HepG2 (cell line): Measurements from ENCODE around the gene ST8SIA6. TPM values are rescaled to one million over a fixed set of nuclear protein-coding genes. Genes with fewer than 3 reads are reported as not detected.

Experiments
- ATAC-seq: fragments of 200-7000 bp; cut with Tn5 transposase; 3 replicates; pipeline ENCODE4 v1.9.1; 2020; ENCODE audit warnings: mild to moderate bottlenecking, moderate library complexity
- BruUV-seq: library from RNA; stranded (reverse); fragments of 400-500 nt; replicated peaks from 2 replicates; lab custom pipeline; 2021; lab: Mats Ljungman, UMichigan
- CTCF ChIA-PET: fragments of 300-600 bp; formaldehyde crosslinking; extraction: SDS; loops from one replicate; lab custom pipeline; 2021; ENCODE audit warnings: low total read pairs, inconsistent platforms, low intra/inter-chr PET ratio; lab: Yijun Ruan, JAX
- POLR2A ChIA-PET: fragments of 350-600 bp; sonication (Branson Sonifier 250); formaldehyde crosslinking; loops from one replicate; lab custom pipeline; 2020; ENCODE audit warnings: antibody characterized with exemption, inconsistent platforms; lab: Yijun Ruan, JAX
- DNase-seq: peaks from one replicate; pipeline ENCODE4 v3.0.0-alpha.2; 2015; ENCODE audit warnings: low spot score
- FAIRE-seq: peaks from 3 replicates; lab custom pipeline; 2011; peaks lifted over from hg19 to GRCh38; lab: Jason Lieb, UNC
- H2AFZ ChIP-seq: one replicate; pipeline ENCODE4 v1.6.1; 2011; ENCODE audit warnings: low read length, inconsistent platforms
- H3K27ac ChIP-seq: fragments of 300-600 bp; 3 replicates; pipeline ENCODE4 v1.8.0; 2011; ENCODE audit warnings: mixed run types, mild to moderate bottlenecking, mixed read lengths, low read length, inconsistent platforms; ENCODE audit not compliant: insufficient read depth; ENCODE audit errors: extremely low read length
- H3K27me3 ChIP-seq, 2 experiments: fragments of 200-600 bp in 1 of 2; 2 replicates in 1 of 2; 3 replicates in 1 of 2; pipeline versions ENCODE4 v1.6.0 to v1.8.0; 2011; ENCODE audit warnings: low read length in 2 of 2, mild to moderate bottlenecking in 2 of 2, moderate library complexity in 2 of 2, inconsistent platforms in 1 of 2; ENCODE audit not compliant: insufficient read depth in 2 of 2, control insufficient read depth in 1 of 2
- H3K36me3 ChIP-seq, 2 experiments: fragments of 200-600 bp in 1 of 2; replicated peaks in 1 of 2; 2 replicates in 1 of 2; 3 replicates in 1 of 2; pipeline versions ENCODE4 v1.5.1 to v1.8.0; 2011; ENCODE audit warnings: low read length in 2 of 2, inconsistent platforms in 1 of 2; ENCODE audit not compliant: insufficient read depth in 2 of 2, control insufficient read depth in 1 of 2
- H3K4me1 ChIP-seq: 2 replicates; pipeline ENCODE4 v1.5.1; 2012; ENCODE audit warnings: low read length, inconsistent platforms; ENCODE audit not compliant: insufficient read depth
- H3K4me2 ChIP-seq: 2 replicates; pipeline ENCODE4 v1.6.0; 2011; ENCODE audit warnings: low read depth, low read length, inconsistent platforms
- H3K4me3 ChIP-seq, 3 experiments: fragments of 200-600 bp in 1 of 3; sonication (generic), shearing (Covaris generic) in 1 of 3; replicated peaks in 1 of 3; 2 replicates each; pipeline ENCODE4 v1.5.1; 2011 to 2016; ENCODE audit warnings: low read length in 3 of 3, inconsistent platforms in 2 of 3, low read depth in 2 of 3, mild to moderate bottlenecking in 2 of 3, control low read depth in 1 of 3, mixed read lengths in 1 of 3; ENCODE audit not compliant: insufficient read depth in 1 of 3
- H3K79me2 ChIP-seq: one replicate; pipeline ENCODE4 v1.6.1; 2011; ENCODE audit warnings: low read length, inconsistent platforms; ENCODE audit not compliant: insufficient read depth
- H3K9ac ChIP-seq: 2 replicates; pipeline ENCODE4 v1.6.0; 2011; ENCODE audit warnings: mild to moderate bottlenecking, low read depth, low read length, inconsistent platforms; ENCODE audit not compliant: insufficient read depth
- H3K9me3 ChIP-seq: 2 replicates; pipeline ENCODE4 v1.5.1; 2012; ENCODE audit warnings: mild to moderate bottlenecking, low read length
- H4K20me1 ChIP-seq: 2 replicates; pipeline ENCODE4 v1.6.0; 2011; ENCODE audit warnings: inconsistent platforms, mild to moderate bottlenecking, low read length, moderate library complexity; ENCODE audit not compliant: insufficient read depth
- DMTF1 ChIP-seq: sonication (generic); formaldehyde crosslinking; IDR thresholded peaks from 2 replicates; pipeline ENCODE4 v1.4.0; 2020; ENCODE audit warnings: mild to moderate bottlenecking, missing genetic modification reagents
- DZIP1 ChIP-seq: sonication (generic); formaldehyde crosslinking; IDR thresholded peaks from 2 replicates; pipeline ENCODE4 v1.5.0; 2020; ENCODE audit warnings: mild to moderate bottlenecking, missing genetic modification reagents
- HNRNPUL1 ChIP-seq: fragments of 200-400 bp; formaldehyde crosslinking; IDR thresholded peaks from 2 replicates; pipeline ENCODE4 v1.6.1; 2017; ENCODE audit warnings: low read depth, mild to moderate bottlenecking, low read length, moderate library complexity
- MBD4 ChIP-seq: IDR thresholded peaks from 2 replicates; pipeline ENCODE4 v1.6.1; 2012; ENCODE audit warnings: low read length, inconsistent platforms, borderline replicate concordance
- NCOA5 ChIP-seq: sonication (generic); formaldehyde crosslinking; IDR thresholded peaks from 2 replicates; pipeline ENCODE4 v1.4.0; 2020; ENCODE audit warnings: missing genetic modification reagents
- SALL1 ChIP-seq: sonication (generic); formaldehyde crosslinking; IDR thresholded peaks from 2 replicates; pipeline ENCODE4 v1.8.0; 2022; ENCODE audit warnings: mild to moderate bottlenecking, missing genetic modification reagents
- ZNF550 ChIP-seq: sonication (generic); formaldehyde crosslinking; IDR thresholded peaks from 2 replicates; pipeline ENCODE4 v1.4.0; 2020; ENCODE audit warnings: mild to moderate bottlenecking, missing genetic modification reagents, borderline replicate concordance
- WGBS: methylation state at CpG from one replicate; pipeline ENCODE4 v1.1.6; 2017; ENCODE audit warnings: low lambda C conversion rate; 5-methylcytosine and 5-hydroxymethylcytosine counted together
- in situ Hi-C: cut with HindIII; loops from 2 replicates; pipeline ENCODE4 v1.10.0; 2017; ENCODE audit warnings: low pct_unique_long_range_greater_than_20kb; ENCODE audit not compliant: extremely low pct_ligation_motif_present
- intact Hi-C: fragments of 100-400 bp; cut with micrococcal nuclease; formaldehyde crosslinking; loops from one replicate; pipeline ENCODE4 v1.10.0; 2022; ENCODE audit not compliant: unreplicated experiment
- polyA plus RNA-seq, 8 experiments: library from polyadenylated mRNA; depleted of rRNA in 3 of 8; stranded (reverse) in 7 of 8; unstranded in 1 of 8; fragments of >200 nt; fragmentation: Illumina TruSeq in 4 of 8; extraction: Trizol in 4 of 8; gene quantifications; 2 replicates each; pipeline versions ENCODE4 v1.2.1 to v1.2.3, GENCODE V29; 2011 to 2016; ENCODE audit warnings: low read depth in 4 of 8, missing spikeins in 1 of 8, mixed read lengths in 1 of 8; ENCODE audit not compliant: insufficient read depth in 1 of 8
- total RNA-seq, 5 experiments: library from RNA; depleted of rRNA; stranded (reverse); fragments of >200 nt; fragmentation: Illumina TruSeq; extraction: Trizol; gene quantifications; 2 replicates each; pipeline ENCODE4 v1.2.3, GENCODE V29; 2016; ENCODE audit warnings: low read depth in 1 of 5

The ST8SIA6 gene
- total and polyA plus RNA-seq, 2 of the 13 experiments (the other 11 are each of a cell fraction or from before 2014, with no cell fraction given), result not detected

- FAIRE-seq (no peak), ATAC-seq (no peak), DNase-seq (no peak)
- no peaks in the 10 kb centered on the region for H3K9me3 ChIP-seq
- no peaks in the 10 kb centered on the region for H4K20me1 ChIP-seq
- POLR2A ChIA-PET, result no interaction called here
- CTCF ChIA-PET, result no interaction called here
- H2AFZ ChIP-seq, result no peak overlapping the region
- H3K79me2 ChIP-seq, result no peaks in the 10 kb centered on the region
- H3K4me1 ChIP-seq, result no peaks in the 10 kb centered on the region
- BruUV-seq, result no TSS peak
- WGBS, result 2% methylated on average over 6 of the region's 6 CpGs
- no peak overlapping the region for H3K4me3 ChIP-seq
- no peak overlapping the region for H3K9ac ChIP-seq
- in situ Hi-C loops (no loop called here), intact Hi-C loops (no loop called here)
- H3K27me3 ChIP-seq, result no peaks in the 10 kb centered on the region; a peak in 1 of 5 replicates
- no peak overlapping the region for H3K4me2 ChIP-seq
- no peak overlapping the region for H3K27ac ChIP-seq
- no peaks in the 10 kb centered on the region for H3K36me3 ChIP-seq
- no peak for TF ChIP-seq DZIP1
- no peak for TF ChIP-seq NCOA5 (CRISPR knock-in tag)
- TF ChIP-seq HNRNPUL1, result no peak
- no peak for TF ChIP-seq MBD4
- TF ChIP-seq SALL1 (CRISPR knock-in tag), result no peak
- no peak for TF ChIP-seq ZNF550
- TF ChIP-seq DMTF1 (CRISPR knock-in tag), result no peak
Measured at GRCh38 chr10:17483079-17483478, 28.7 kb upstream of the ST8SIA6 start.
